ENCODE results near the gene POLR3A. TPM values are rescaled to one million over a fixed set of nuclear protein-coding genes. Genes with fewer than 3 reads are reported as not detected.

Gene POLR3A
- total and polyA plus RNA-seq, 10 donors: 2.7 to 18.9 (median 15.0) TPM

DNA sequence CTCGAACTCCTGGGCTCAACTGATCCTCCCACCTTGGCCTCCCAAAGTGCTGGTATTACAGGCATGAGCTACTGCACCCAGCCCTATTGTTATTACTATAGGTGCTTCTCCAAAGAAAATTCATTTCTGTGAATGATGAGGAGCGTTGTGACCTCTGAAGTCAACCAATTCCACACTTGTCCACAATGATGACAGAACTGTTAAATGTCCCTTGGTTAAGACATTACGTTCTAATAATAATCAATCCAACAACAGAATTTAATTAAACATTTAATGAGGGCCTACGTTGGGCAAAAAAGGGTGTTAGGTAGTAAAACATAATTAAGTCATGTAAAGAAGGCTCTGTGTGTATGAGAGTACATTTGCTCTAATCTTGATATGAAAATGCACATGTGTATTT lies 18.2 kb downstream of the POLR3A start:
- no peak for DNase-seq
- intact Hi-C loops (cut with DNase I; ENCODE audit: low total_unique reads): no loop called here
- H3K27me3 ChIP-seq (replicated peaks in 1 of 7): no peaks in the 10 kb centered on the region
- H3K4me3 ChIP-seq: no peak overlapping the region
- H3K4me1 ChIP-seq: peaks cover 0 to 7% (median 0%) of the 10 kb centered on the region in 6 donors
- no peak overlapping the region for H3K27ac ChIP-seq
- no peaks in the 10 kb centered on the region for H3K9me3 ChIP-seq
- H3K36me3 ChIP-seq: peaks cover 6 to 100% (median 95%) of the 10 kb centered on the region in 6 donors
- no peak for TF ChIP-seq POLR2AphosphoS5 (IDR thresholded peaks at IDR 0.05)
- no peak for TF ChIP-seq POLR2A (IDR thresholded peaks at IDR 0.05)
- TF ChIP-seq, protein P1, sequence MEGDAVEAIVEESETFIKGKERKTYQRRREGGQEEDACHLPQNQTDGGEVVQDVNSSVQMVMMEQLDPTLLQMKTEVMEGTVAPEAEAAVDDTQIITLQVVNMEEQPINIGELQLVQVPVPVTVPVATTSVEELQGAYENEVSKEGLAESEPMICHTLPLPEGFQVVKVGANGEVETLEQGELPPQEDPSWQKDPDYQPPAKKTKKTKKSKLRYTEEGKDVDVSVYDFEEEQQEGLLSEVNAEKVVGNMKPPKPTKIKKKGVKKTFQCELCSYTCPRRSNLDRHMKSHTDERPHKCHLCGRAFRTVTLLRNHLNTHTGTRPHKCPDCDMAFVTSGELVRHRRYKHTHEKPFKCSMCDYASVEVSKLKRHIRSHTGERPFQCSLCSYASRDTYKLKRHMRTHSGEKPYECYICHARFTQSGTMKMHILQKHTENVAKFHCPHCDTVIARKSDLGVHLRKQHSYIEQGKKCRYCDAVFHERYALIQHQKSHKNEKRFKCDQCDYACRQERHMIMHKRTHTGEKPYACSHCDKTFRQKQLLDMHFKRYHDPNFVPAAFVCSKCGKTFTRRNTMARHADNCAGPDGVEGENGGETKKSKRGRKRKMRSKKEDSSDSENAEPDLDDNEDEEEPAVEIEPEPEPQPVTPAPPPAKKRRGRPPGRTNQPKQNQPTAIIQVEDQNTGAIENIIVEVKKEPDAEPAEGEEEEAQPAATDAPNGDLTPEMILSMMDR (IDR thresholded peaks at IDR 0.05 in 8 of 11, conservative IDR thresholded peaks at IDR 0.05 in 3 of 11): no peak
- 91 to 95% (median 94%) methylated on average over 4 of the region's 4 CpGs for WGBS, 5 donors

DNA sequence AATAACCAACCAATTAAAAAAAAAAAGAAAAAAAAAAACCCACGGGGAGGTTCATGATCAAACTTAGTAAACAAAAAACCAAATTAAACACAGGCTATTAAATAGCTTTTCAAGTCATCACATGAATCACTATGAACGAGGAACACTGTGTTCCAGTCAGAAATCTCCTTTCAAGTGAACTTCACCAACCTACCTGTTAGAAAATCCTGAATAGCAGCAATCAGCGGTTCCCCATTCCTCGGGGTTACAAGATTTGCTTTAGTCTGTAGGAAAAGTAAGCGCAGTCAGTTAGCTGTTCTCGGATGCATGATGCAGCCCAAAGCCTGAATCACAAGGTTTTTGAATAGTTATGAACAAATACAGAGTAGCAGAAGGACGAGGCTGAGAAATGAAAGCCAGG lies 19.0 kb downstream of the POLR3A start:
- TF ChIP-seq POLR2AphosphoS5 (IDR thresholded peaks at IDR 0.05) (no peak), POLR2A (IDR thresholded peaks at IDR 0.05) (no peak)
- TF ChIP-seq, protein P1 (IDR thresholded peaks at IDR 0.05 in 8 of 11, conservative IDR thresholded peaks at IDR 0.05 in 3 of 11): no peak
- no peaks in the 10 kb centered on the region for H3K9me3 ChIP-seq
- no peak overlapping the region for H3K27ac ChIP-seq
- no peaks in the 10 kb centered on the region for H3K27me3 ChIP-seq (replicated peaks in 1 of 7)
- no peak overlapping the region for H3K4me3 ChIP-seq
- 91 to 97% (median 92%) methylated on average over 7 of the region's 7 CpGs for WGBS, 5 donors
- H3K4me1 ChIP-seq: peaks cover 0 to 7% (median 0%) of the 10 kb centered on the region in 6 donors
- intact Hi-C loops (cut with DNase I; ENCODE audit: low total_unique reads): no loop called here
- DNase-seq: no peak
- H3K36me3 ChIP-seq: peaks cover 6 to 100% (median 95%) of the 10 kb centered on the region in 6 donors

DNA sequence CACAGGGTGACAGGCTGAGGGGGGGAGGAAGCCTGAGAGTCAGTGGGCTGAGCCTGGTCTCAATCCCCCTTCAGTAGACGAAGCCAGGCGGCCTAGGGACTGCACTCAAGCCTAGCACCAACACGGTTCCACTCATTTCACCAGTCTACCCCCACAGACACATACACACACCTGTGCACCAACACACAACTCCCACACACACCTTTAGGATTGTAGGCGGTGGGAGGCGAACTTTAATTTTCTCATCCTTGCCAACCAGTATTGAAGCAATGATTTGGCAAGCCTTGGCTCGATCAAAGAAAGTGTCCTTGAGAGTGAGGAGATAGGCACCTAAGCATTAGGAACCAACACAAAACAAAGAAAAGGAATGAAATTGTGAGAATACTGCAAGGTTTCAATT lies 19.7 kb downstream of the POLR3A start:
- no peak overlapping the region for H3K4me3 ChIP-seq
- intact Hi-C loops (cut with DNase I; ENCODE audit: low total_unique reads): no loop called here
- H3K27ac ChIP-seq: no peak overlapping the region
- peaks cover 6 to 100% (median 95%) of the 10 kb centered on the region in 6 donors for H3K36me3 ChIP-seq
- TF ChIP-seq, protein P1 (IDR thresholded peaks at IDR 0.05 in 8 of 11, conservative IDR thresholded peaks at IDR 0.05 in 3 of 11): no peak
- H3K9me3 ChIP-seq: no peaks in the 10 kb centered on the region
- no peaks in the 10 kb centered on the region for H3K27me3 ChIP-seq (replicated peaks in 1 of 7)
- DNase-seq: no peak
- WGBS, 5 donors: 94 to 98% (median 95%) methylated on average over 6 of the region's 6 CpGs
- H3K4me1 ChIP-seq: peaks cover 0 to 7% (median 0%) of the 10 kb centered on the region in 6 donors

DNA sequence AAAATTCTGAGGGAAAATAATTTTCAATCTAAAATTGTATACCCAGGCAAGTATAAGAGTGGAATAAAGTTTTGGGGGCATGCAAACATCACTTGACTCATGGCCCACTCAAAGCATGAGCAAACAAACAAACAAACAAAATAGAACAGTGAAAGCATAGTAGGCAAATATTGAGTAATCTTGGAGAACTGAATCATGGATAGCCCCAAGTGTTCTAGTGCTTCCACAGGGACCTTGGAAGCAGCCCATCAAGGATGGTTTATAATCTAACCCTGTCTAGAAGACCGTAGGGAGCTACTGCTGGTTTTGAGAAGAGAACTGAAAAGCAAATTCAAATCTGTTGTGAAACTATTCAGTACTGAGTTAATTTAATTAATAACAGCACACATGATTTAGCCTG lies 22.1 kb downstream of the POLR3A start:
- 78 to 97% (median 90%) methylated on average over 1 of the region's 1 CpG for WGBS, 5 donors
- peaks cover 0 to 100% (median 98%) of the 10 kb centered on the region in 6 donors for H3K36me3 ChIP-seq

More for the DNA sequence above, 22.1 kb downstream of the POLR3A start:
- no peaks in the 10 kb centered on the region for H3K27me3 ChIP-seq (replicated peaks in 1 of 7)
- TF ChIP-seq, protein P1 (IDR thresholded peaks at IDR 0.05 in 8 of 11, conservative IDR thresholded peaks at IDR 0.05 in 3 of 11): no peak
- no peak for TF ChIP-seq POLR2AphosphoS5 (IDR thresholded peaks at IDR 0.05)
- no peak for TF ChIP-seq POLR2A (IDR thresholded peaks at IDR 0.05)
- no peak overlapping the region for H3K27ac ChIP-seq
- no peaks in the 10 kb centered on the region for H3K4me1 ChIP-seq
- no peak for DNase-seq
- H3K4me3 ChIP-seq: no peak overlapping the region
- H3K9me3 ChIP-seq: no peaks in the 10 kb centered on the region
- intact Hi-C loops (cut with DNase I; ENCODE audit: low total_unique reads): no loop called here
